ENCODE measurements around the gene SUV39H2. TPM values are rescaled to one million over a fixed set of nuclear protein-coding genes. Genes with fewer than 3 reads are reported as not detected.

The SUV39H2 gene
- total RNA-seq, 1 donor from 2014 or later = 4.3 TPM

DNA sequence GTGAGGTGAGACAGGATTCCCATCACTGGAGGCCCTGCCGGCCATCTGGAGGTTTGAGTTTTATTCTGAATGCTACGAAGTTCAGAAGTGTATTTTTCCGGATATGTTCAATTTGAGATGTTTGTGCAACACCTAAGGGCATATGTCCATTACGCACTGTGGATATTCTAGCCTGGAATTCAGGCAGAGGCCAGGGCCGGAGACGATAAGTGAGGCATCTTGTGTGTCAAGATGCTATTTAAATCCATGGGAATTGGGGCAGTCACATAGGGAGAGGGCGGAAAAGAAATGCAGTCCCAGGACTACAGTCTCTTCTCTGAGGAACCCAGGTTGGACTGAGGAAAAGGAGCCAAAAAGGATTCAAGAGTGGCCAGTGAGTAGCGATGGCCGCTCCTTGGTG is 1.9 kb upstream of the SUV39H2 start:
- no peaks in the 10 kb centered on the region for H3K36me3 ChIP-seq
- no peak overlapping the region for H3K27ac ChIP-seq
- H3K9me3 ChIP-seq = no peaks in the 10 kb centered on the region
- DNase-seq = no peak
- intact Hi-C loops (cut with DNase I) = no loop called here
- no peaks in the 10 kb centered on the region for H3K27me3 ChIP-seq (ENCODE audit: low read depth)
- H3K4me3 ChIP-seq = no peak overlapping the region
- no peak for ATAC-seq
- TF ChIP-seq, protein P1, sequence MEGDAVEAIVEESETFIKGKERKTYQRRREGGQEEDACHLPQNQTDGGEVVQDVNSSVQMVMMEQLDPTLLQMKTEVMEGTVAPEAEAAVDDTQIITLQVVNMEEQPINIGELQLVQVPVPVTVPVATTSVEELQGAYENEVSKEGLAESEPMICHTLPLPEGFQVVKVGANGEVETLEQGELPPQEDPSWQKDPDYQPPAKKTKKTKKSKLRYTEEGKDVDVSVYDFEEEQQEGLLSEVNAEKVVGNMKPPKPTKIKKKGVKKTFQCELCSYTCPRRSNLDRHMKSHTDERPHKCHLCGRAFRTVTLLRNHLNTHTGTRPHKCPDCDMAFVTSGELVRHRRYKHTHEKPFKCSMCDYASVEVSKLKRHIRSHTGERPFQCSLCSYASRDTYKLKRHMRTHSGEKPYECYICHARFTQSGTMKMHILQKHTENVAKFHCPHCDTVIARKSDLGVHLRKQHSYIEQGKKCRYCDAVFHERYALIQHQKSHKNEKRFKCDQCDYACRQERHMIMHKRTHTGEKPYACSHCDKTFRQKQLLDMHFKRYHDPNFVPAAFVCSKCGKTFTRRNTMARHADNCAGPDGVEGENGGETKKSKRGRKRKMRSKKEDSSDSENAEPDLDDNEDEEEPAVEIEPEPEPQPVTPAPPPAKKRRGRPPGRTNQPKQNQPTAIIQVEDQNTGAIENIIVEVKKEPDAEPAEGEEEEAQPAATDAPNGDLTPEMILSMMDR (IDR thresholded peaks at IDR 0.05) = no peak
- peaks cover 22% of the 10 kb centered on the region for H3K4me1 ChIP-seq

DNA sequence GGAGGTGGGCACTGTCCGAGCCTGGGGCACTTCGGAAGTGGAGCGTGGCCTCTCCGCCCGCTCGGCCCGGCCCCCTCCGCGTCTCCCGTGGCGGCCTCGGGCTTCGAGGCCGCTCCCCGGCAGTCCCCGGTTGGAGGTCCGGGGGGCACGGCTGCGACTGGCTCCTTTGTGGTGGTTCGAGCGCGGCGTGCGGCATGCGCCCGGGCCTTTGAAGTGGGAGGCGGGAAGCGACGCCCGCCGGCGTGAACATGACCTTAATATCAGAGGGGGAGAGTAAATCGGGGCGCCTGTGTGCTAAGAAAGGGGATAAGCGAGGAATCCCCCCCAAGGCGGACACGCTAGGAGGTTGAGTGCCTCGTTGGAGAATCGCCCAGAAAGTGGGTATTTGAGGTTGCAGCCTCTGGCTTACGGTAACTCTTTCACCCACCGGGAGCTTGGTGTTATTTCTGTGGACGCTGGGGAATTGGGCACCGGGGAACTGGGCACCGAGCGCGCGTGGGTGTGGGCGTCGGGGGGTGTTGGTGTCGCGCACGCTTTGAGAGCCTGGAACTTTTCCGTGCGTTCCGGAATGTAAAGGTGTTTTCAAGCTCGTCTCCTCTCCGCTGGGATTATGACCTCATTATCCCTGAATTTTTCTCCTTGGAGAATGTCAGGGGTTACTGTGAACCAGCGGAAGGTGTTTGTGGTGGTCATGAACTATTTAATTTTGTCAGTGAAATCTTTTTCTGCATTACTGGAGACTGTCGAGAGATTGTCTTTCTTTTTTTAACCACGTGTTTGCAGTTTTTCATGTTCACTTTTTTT is 660 bp downstream of the SUV39H2 start:
- DNase-seq (peak; percentile 52), ATAC-seq (peak in 1 of 2 donors; percentile 4)
- no peaks in the 10 kb centered on the region for H3K9me3 ChIP-seq
- intact Hi-C loops (cut with DNase I) = no loop called here
- H3K27ac ChIP-seq = peak overlapping the region; percentile 91
- TF ChIP-seq, protein P1 (IDR thresholded peaks at IDR 0.05) = no peak
- H3K36me3 ChIP-seq = no peaks in the 10 kb centered on the region
- peak overlapping the region; percentile 70 for H3K4me3 ChIP-seq
- H3K4me1 ChIP-seq = peaks cover 22% of the 10 kb centered on the region
- H3K27me3 ChIP-seq (ENCODE audit: low read depth) = no peaks in the 10 kb centered on the region

DNA sequence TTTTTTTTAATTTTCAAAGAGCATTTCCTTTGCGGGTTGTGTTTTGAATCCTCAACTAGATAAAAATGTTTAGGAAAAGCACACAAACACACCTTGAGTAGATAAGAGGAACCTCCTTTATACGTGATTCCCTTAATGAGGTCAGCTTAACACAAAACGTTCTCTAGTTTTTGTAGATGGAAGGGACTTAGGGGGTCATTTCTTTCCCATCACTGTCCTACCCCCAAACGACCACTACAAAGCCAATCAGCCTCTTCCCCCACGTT is 1.2 kb downstream of the SUV39H2 start:
- peak overlapping the region; percentile 70 for H3K4me3 ChIP-seq
- no peak for ATAC-seq

DNA sequence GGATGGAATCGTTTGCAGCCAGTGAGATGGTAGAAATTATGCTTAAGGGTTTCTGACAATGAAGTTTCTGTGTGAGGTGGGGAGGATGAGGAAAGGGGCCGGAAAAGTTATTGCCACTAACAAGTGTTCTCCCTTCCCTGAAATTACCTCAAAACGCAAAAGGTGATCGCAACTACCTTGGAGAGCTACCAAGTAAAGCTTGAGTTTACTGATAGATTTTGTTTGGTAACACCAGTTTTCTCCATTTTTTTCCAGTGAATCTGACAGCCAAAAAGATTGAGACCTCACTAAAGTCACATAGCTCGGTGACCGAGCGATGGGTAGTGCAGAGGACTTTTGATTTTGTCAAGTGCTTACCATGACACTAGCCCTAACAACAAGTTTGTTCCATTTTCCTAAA is 1.6 kb downstream of the SUV39H2 start:
- no peak for DNase-seq
- H3K27ac ChIP-seq = no peak overlapping the region
- peak overlapping the region; percentile 70 for H3K4me3 ChIP-seq
- no peaks in the 10 kb centered on the region for H3K27me3 ChIP-seq (ENCODE audit: low read depth)
- ATAC-seq = no peak
- peaks cover 22% of the 10 kb centered on the region for H3K4me1 ChIP-seq
- intact Hi-C loops (cut with DNase I) = no loop called here
- no peaks in the 10 kb centered on the region for H3K36me3 ChIP-seq
- TF ChIP-seq, protein P1 (IDR thresholded peaks at IDR 0.05) = no peak
- H3K9me3 ChIP-seq = no peaks in the 10 kb centered on the region

More for the DNA sequence above, 1.2 kb downstream of the SUV39H2 start:
- TF ChIP-seq, protein P1 (IDR thresholded peaks at IDR 0.05) = no peak
- Histone ChIP-seq H3K27ac (no peak overlapping the region), H3K27me3 (ENCODE audit: low read depth) (no peaks in the 10 kb centered on the region), H3K4me1 (peaks cover 22% of the 10 kb centered on the region), H3K9me3 (no peaks in the 10 kb centered on the region), H3K36me3 (no peaks in the 10 kb centered on the region)
- intact Hi-C loops (cut with DNase I) = no loop called here
- DNase-seq = no peak

DNA sequence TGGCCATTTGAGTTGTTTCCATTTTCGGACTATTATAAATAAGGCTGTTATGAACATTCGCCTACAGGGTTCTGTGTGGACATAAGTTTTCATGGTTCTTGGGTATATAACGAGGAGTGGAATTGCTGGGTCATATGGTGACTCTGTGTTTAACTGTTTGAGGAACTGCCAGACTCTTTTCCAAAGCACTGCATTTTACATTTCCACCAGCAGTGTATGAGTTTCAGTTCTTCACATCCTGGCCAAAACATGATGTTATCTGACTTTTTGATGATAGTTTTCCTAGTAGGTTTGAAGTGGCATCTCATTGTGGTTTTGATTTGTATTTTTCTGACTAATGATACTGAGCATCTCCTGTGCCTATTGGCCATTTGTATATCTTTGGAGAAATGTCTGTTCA is 5.4 kb downstream of the SUV39H2 start:
- TF ChIP-seq, protein P1 (IDR thresholded peaks at IDR 0.05) = no peak

More for the DNA sequence above, 5.4 kb downstream of the SUV39H2 start:
- H3K27me3 ChIP-seq (ENCODE audit: low read depth) = no peaks in the 10 kb centered on the region
- peaks cover 12% of the 10 kb centered on the region for H3K4me1 ChIP-seq
- no peaks in the 10 kb centered on the region for H3K36me3 ChIP-seq
- no peak for ATAC-seq
- no peak overlapping the region for H3K4me3 ChIP-seq
- H3K9me3 ChIP-seq = no peaks in the 10 kb centered on the region
- intact Hi-C loops (cut with DNase I) = no loop called here
- DNase-seq = no peak
- no peak overlapping the region for H3K27ac ChIP-seq
